ENCODE measurements around the gene DLK2. TPM values are rescaled to one million over a fixed set of nuclear protein-coding genes. Genes with fewer than 3 reads are reported as not detected.

Gene DLK2
- total and polyA plus RNA-seq, 2 of the 13 experiments (the other 11 are each of a cell fraction or from before 2014, with no cell fraction given), result 1.2 to 3.8 TPM

GRCh38 chr6:43488667-43489276 lies 33.4 kb upstream of the DLK2 start (continued):
- TF ChIP-seq EED (CRISPR knock-in tag; IDR thresholded peaks at IDR 0.05), result no peak
- TF ChIP-seq ZNF138 (CRISPR knock-in tag; IDR thresholded peaks at IDR 0.05; ENCODE audit: low read depth), result no peak
- TF ChIP-seq ZGPAT (CRISPR knock-in tag; IDR thresholded peaks at IDR 0.05), result peak; percentile 51; the same call in 1 of the 2 replicates
- no peak for TF ChIP-seq NRL (CRISPR knock-in tag; IDR thresholded peaks at IDR 0.05; ENCODE audit: borderline replicate concordance)
- TF ChIP-seq NFRKB (IDR thresholded peaks at IDR 0.05), result no peak
- TF ChIP-seq HOXA7 (CRISPR knock-in tag; IDR thresholded peaks at IDR 0.05), result no peak
- no peak for TF ChIP-seq ZNF275 (CRISPR knock-in tag; IDR thresholded peaks at IDR 0.05; ENCODE audit: borderline replicate concordance)
- TF ChIP-seq ZNF7 (CRISPR knock-in tag; IDR thresholded peaks at IDR 0.05), result no peak
- peak; percentile 60; the same call in 1 of the 2 replicates for TF ChIP-seq HDAC1 (CRISPR knock-in tag; IDR thresholded peaks at IDR 0.05)
- TF ChIP-seq ZNF878 (CRISPR knock-in tag; IDR thresholded peaks at IDR 0.05), result 0 out of 2 replicates have a peak, but pooled peaks have one; percentile 38
- TF ChIP-seq ZNF607 (CRISPR knock-in tag; IDR thresholded peaks at IDR 0.05; ENCODE audit: borderline replicate concordance), result no peak
- no peak for TF ChIP-seq PRPF4 (IDR thresholded peaks at IDR 0.05; ENCODE audit: low read depth, low read length, poor library complexity, severe bottlenecking)
- no peak for TF ChIP-seq NR0B2 (CRISPR knock-in tag; IDR thresholded peaks at IDR 0.05)
- TF ChIP-seq ZNF556 (CRISPR knock-in tag; IDR thresholded peaks at IDR 0.05; ENCODE audit: borderline replicate concordance), result no peak
- TF ChIP-seq ZNF136 (CRISPR knock-in tag; IDR thresholded peaks at IDR 0.05; ENCODE audit: low read depth), result no peak
- no peak for TF ChIP-seq CSRNP2 (CRISPR knock-in tag; conservative IDR thresholded peaks at IDR 0.05; ENCODE audit: low read depth)
- TF ChIP-seq IRF1 (CRISPR knock-in tag; IDR thresholded peaks at IDR 0.05; ENCODE audit: low read depth), result no peak
